Caco-2 (cell line): ENCODE results near the gene KNOP1. TPM values are rescaled to one million over a fixed set of nuclear protein-coding genes. Genes with fewer than 3 reads are reported as not detected.

ENCODE experiments used
- BruUV-seq: library from RNA; stranded (reverse); fragments of 400-500 nt; replicated peaks from 2 replicates; lab custom pipeline; 2021; lab: Mats Ljungman, UMichigan
- CTCF ChIA-PET: fragments of 300-600 bp; sonication (Branson Sonifier 250); formaldehyde crosslinking; loops from one replicate; lab custom pipeline; 2022; ENCODE audit warnings: antibody characterized with exemption; lab: Charles Lee
- POLR2A ChIA-PET: fragments of 300-600 bp; sonication (Branson Sonifier 250); formaldehyde crosslinking; loops from one replicate; lab custom pipeline; 2022; ENCODE audit warnings: antibody characterized with exemption; lab: Charles Lee
- DNase-seq, 2 experiments: peaks; one replicate each; pipeline versions ENCODE4 v3.0.0 to v3.0.0-alpha.2; 2020 to 2022
- H3K27me3 ChIP-seq: replicated peaks from 2 replicates; pipeline ENCODE4 v1.6.0; 2011; ENCODE audit warnings: low read length; ENCODE audit not compliant: control insufficient read depth, insufficient read depth
- H3K36me3 ChIP-seq: 2 replicates; pipeline ENCODE4 v1.5.1; 2011; ENCODE audit warnings: low read length; ENCODE audit not compliant: control insufficient read depth, insufficient read depth
- H3K4me1 ChIP-seq: fragments of 250-450 bp; sonication (Bioruptor Pico); 2 replicates; pipeline ENCODE4 v1.5.1; 2020; ENCODE audit warnings: mild to moderate bottlenecking
- H3K4me3 ChIP-seq: 2 replicates; pipeline ENCODE4 v1.5.1; 2011; ENCODE audit warnings: low read depth, mild to moderate bottlenecking, control low read depth, low read length
- H3K9me3 ChIP-seq: fragments of 250-450 bp; sonication (Bioruptor Pico); 2 replicates; pipeline ENCODE4 v1.5.1; 2020; ENCODE audit warnings: mild to moderate bottlenecking, moderate library complexity
- H3K27ac Mint-ChIP-seq: one replicate; pipeline ENCODE4 v1.8.0; 2022; ENCODE audit warnings: mixed read lengths; ENCODE audit not compliant: unreplicated experiment
- H3K27me3 Mint-ChIP-seq: one replicate; pipeline ENCODE4 v1.8.0; 2022; ENCODE audit warnings: mixed read lengths; ENCODE audit not compliant: insufficient read depth, unreplicated experiment
- H3K36me3 Mint-ChIP-seq: one replicate; pipeline ENCODE4 v1.8.0; 2022; ENCODE audit warnings: mild to moderate bottlenecking, mixed read lengths; ENCODE audit not compliant: insufficient read depth, unreplicated experiment
- H3K4me1 Mint-ChIP-seq: one replicate; pipeline ENCODE4 v1.8.0; 2022; ENCODE audit warnings: low read depth, mixed read lengths; ENCODE audit not compliant: unreplicated experiment
- H3K4me3 Mint-ChIP-seq: one replicate; pipeline ENCODE4 v1.8.0; 2022; ENCODE audit warnings: mild to moderate bottlenecking, moderate library complexity, mixed read lengths; ENCODE audit not compliant: unreplicated experiment
- H3K9me3 Mint-ChIP-seq: one replicate; pipeline ENCODE4 v1.8.0; 2022; ENCODE audit warnings: mixed read lengths; ENCODE audit not compliant: unreplicated experiment
- CTCF ChIP-seq, 2 experiments: fragments of 200-600 bp in 1 of 2; IDR thresholded peaks; 1 replicate in 1 of 2; 2 replicates in 1 of 2; pipeline versions ENCODE4 v1.5.1 to v1.8.0; 2011 to 2022; ENCODE audit warnings: antibody characterized with exemption in 1 of 2, control low read depth in 1 of 2, inconsistent platforms in 1 of 2, low read depth in 1 of 2, low read length in 1 of 2, mild to moderate bottlenecking in 1 of 2, moderate library complexity in 1 of 2; ENCODE audit not compliant: insufficient read depth in 1 of 2, severe bottlenecking in 1 of 2, unreplicated experiment in 1 of 2
- intact Hi-C: fragments of 100-400 bp; cut with micrococcal nuclease; formaldehyde crosslinking; loops from one replicate; pipeline ENCODE4 v1.10.0; 2022; ENCODE audit not compliant: unreplicated experiment
- total RNA-seq: library from RNA; stranded (reverse); gene quantifications from 2 replicates; pipeline ENCODE4 v1.2.3, GENCODE V29; 2022

KNOP1 gene
- total RNA-seq, 1 experiment from 2014 or later: 29.3 TPM

GRCh38 chr16:19712418-19713058, 5.5 kb downstream of the KNOP1 start:
- H3K4me3 Mint-ChIP-seq: no peak overlapping the region
- no peak overlapping the region for H3K27ac Mint-ChIP-seq
- peaks cover 24% of the 10 kb centered on the region for H3K4me1 Mint-ChIP-seq
- Histone ChIP-seq H3K4me1 (peaks cover 13% of the 10 kb centered on the region), H3K27me3 (no peaks in the 10 kb centered on the region), H3K36me3 (peaks cover 2% of the 10 kb centered on the region; the same call in 1 of the 2 replicates), H3K4me3 (no peak overlapping the region), H3K9me3 (no peaks in the 10 kb centered on the region)
- no peaks in the 10 kb centered on the region for H3K27me3 Mint-ChIP-seq
- no peak for TF ChIP-seq CTCF (IDR thresholded peaks at IDR 0.05; ENCODE audit: insufficient read depth in 1 of 2, low read depth in 1 of 2, low read length in 1 of 2, severe bottlenecking in 1 of 2, unreplicated experiment in 1 of 2)
- intact Hi-C loops: loop anchor here (10.0 kb wide), 1 partner anchor 172 kb away; the partner anchor contains the start of gene GPRC5B
- BruUV-seq: no TSS peak
- no peaks in the 10 kb centered on the region for H3K9me3 Mint-ChIP-seq
- CTCF ChIA-PET: no interaction called here
- peaks cover 55% of the 10 kb centered on the region for H3K36me3 Mint-ChIP-seq
- no peak for DNase-seq
- POLR2A ChIA-PET: no interaction called here

- H3K4me1 ChIP-seq: peaks cover 11% of the 10 kb centered on the region
- peaks cover 2% of the 10 kb centered on the region; the same call in 1 of the 2 replicates for H3K36me3 ChIP-seq
- TF ChIP-seq CTCF (IDR thresholded peaks at IDR 0.05; ENCODE audit: insufficient read depth in 1 of 2, low read depth in 1 of 2, low read length in 1 of 2, severe bottlenecking in 1 of 2, unreplicated experiment in 1 of 2): no peak
- no peaks in the 10 kb centered on the region for H3K9me3 ChIP-seq
- Mint-ChIP-seq H3K9me3 (no peaks in the 10 kb centered on the region), H3K36me3 (peaks cover 58% of the 10 kb centered on the region), H3K27me3 (no peaks in the 10 kb centered on the region), H3K4me1 (peaks cover 24% of the 10 kb centered on the region), H3K27ac (no peak overlapping the region), H3K4me3 (no peak overlapping the region)
- ChIA-PET POLR2A (no interaction called here), CTCF (no interaction called here)
- intact Hi-C loops: loop anchor here (10.0 kb wide), 1 partner anchor 173 kb away; the partner anchor contains the start of gene GPRC5B
- no peak for DNase-seq
- no peak overlapping the region for H3K4me3 ChIP-seq
- H3K27me3 ChIP-seq: no peaks in the 10 kb centered on the region
- BruUV-seq: no TSS peak
Measured at GRCh38 chr16:19711643-19712042, 6.4 kb downstream of the KNOP1 start.

GRCh38 chr16:19710991-19711545, 7.0 kb downstream of the KNOP1 start:
- Histone ChIP-seq H3K9me3 (no peaks in the 10 kb centered on the region), H3K4me1 (peaks cover 5% of the 10 kb centered on the region), H3K27me3 (no peaks in the 10 kb centered on the region), H3K4me3 (no peak overlapping the region), H3K36me3 (peaks cover 2% of the 10 kb centered on the region; the same call in 1 of the 2 replicates)
- intact Hi-C loops: loop anchor here (10.0 kb wide), 1 partner anchor 174 kb away; the partner anchor contains the start of gene GPRC5B
- H3K4me3 Mint-ChIP-seq: no peak overlapping the region
- H3K27me3 Mint-ChIP-seq: no peaks in the 10 kb centered on the region
- no peak for DNase-seq
- H3K27ac Mint-ChIP-seq: no peak overlapping the region
- no peak for TF ChIP-seq CTCF (IDR thresholded peaks at IDR 0.05; ENCODE audit: insufficient read depth in 1 of 2, low read depth in 1 of 2, low read length in 1 of 2, severe bottlenecking in 1 of 2, unreplicated experiment in 1 of 2)
- BruUV-seq: no TSS peak
- ChIA-PET POLR2A (no interaction called here), CTCF (no interaction called here)
- no peaks in the 10 kb centered on the region for H3K9me3 Mint-ChIP-seq
- H3K4me1 Mint-ChIP-seq: peaks cover 19% of the 10 kb centered on the region
- H3K36me3 Mint-ChIP-seq: peaks cover 60% of the 10 kb centered on the region
